Activated naive CD4-positive, alpha-beta T cell treated with anti-CD3 and anti-CD28 coated beads, Interleukin-2, amount 50 U/mL, for 72 hours (primary cell): ENCODE data around the gene EPS8L1. TPM values are rescaled to one million over a fixed set of nuclear protein-coding genes. Genes with fewer than 3 reads are reported as not detected.
"Not testable (repeated sequence)": the region's sequence is repeated elsewhere in the genome, so short reads cannot be mapped to it uniquely, and the experiment has no call there.

Experiments used
- ATAC-seq, 2 donors: fragments of 150-1000 bp; cut with Tn5 transposase; 2 replicates each; pipeline ENCODE4 v1.10.0; 2021; ENCODE audit warnings: mild to moderate bottlenecking in 2 of 2, moderate library complexity in 2 of 2
- DNase-seq, 2 donors: peaks; one replicate each; pipeline ENCODE4 v3.0.0; 2021 to 2022; ENCODE audit warnings: low spot score in 2 of 2
- H3K27ac Mint-ChIP-seq, 2 donors: one replicate each; pipeline ENCODE4 v1.8.0; 2022; ENCODE audit warnings: mild to moderate bottlenecking in 2 of 2, mixed read lengths in 2 of 2
- H3K36me3 Mint-ChIP-seq, 2 donors: one replicate each; pipeline ENCODE4 v1.8.0; 2022; ENCODE audit warnings: mixed read lengths in 2 of 2
- H3K9me3 Mint-ChIP-seq, 2 donors: one replicate each; pipeline ENCODE4 v1.8.0; 2022; ENCODE audit warnings: mixed read lengths in 2 of 2
- total RNA-seq, 2 donors: library from RNA; stranded (reverse); gene quantifications; one replicate each; pipeline ENCODE4 v1.2.3, GENCODE V29; 2022

The EPS8L1 gene
- total RNA-seq, 2 donors from 2014 or later = 1.2 to 2.6 TPM

- peaks cover 0 to 4% of the 10 kb centered on the region in 2 donors for H3K36me3 Mint-ChIP-seq
- no peaks in the 10 kb centered on the region for H3K9me3 Mint-ChIP-seq
- no peak for ATAC-seq
- H3K27ac Mint-ChIP-seq = no peak overlapping the region
- DNase-seq = no peak
Observed at GRCh38 chr19:55096061-55096701, 20.5 kb downstream of the EPS8L1 start.

- Mint-ChIP-seq H3K36me3 (peaks cover 0 to 7% of the 10 kb centered on the region in 2 donors), H3K27ac (peak overlapping the region in 1 of 2 donors; percentile 60), H3K9me3 (no peaks in the 10 kb centered on the region)
- DNase-seq = no peak
- no peak for ATAC-seq
Observed at GRCh38 chr19:55097864-55098715, 22.4 kb downstream of the EPS8L1 start.

DNA sequence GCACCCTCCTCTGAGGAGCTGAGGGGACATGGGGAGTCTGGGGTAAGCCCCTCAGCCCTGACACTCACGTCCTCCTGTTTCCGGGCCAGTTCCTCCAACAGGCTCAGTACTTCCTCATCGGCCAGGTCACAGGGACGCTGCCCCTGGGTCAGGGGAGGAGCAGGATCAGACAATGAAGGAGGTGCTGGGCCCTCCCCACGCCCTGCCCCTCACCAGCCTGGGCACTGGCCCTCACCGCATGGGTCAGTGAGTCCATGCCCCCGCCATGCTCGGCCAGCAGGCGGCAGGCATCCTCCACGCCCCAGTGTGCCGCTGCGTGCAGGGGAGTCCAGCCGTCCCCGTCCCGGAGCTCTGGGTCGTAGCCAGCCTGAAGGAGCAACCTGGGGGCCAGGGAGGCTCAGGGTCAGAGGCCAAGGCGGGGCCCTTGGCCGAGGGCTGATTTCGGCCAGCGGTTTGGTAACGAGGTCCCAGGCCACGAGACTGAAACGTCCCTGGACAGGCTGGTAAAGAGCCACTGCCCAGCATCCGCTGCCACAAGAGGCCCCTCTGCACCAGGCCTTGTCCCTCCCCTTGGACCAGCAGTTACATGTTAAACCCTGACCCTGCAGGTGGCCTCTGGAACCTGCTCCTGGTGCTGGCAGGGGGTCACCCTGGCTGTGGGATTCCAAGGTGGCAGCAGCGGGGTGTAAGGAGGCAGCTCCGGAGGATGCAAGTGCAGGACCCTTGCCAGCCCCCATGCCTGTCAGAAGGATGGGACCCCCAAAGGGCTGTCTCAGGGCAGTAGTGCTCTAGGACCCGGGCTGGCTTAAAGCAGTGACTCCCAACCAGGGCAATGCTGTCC is 23.3 kb downstream of the EPS8L1 start:
- Mint-ChIP-seq H3K36me3 (peaks cover 0 to 12% of the 10 kb centered on the region in 2 donors), H3K27ac (peak overlapping the region in 1 of 2 donors; percentile 60), H3K9me3 (no peaks in the 10 kb centered on the region)
- DNase-seq = no peak
- no peak for ATAC-seq

GRCh38 chr19:55099557-55100506 is 24.2 kb downstream of the EPS8L1 start:
- Mint-ChIP-seq H3K9me3 (no peaks in the 10 kb centered on the region), H3K36me3 (peaks cover 0 to 12% of the 10 kb centered on the region in 2 donors), H3K27ac (peak overlapping the region in 1 of 2 donors; percentile 69)
- DNase-seq = no peak
- ATAC-seq = no peak

GRCh38 chr19:55101261-55101660 is 25.6 kb downstream of the EPS8L1 start:
- DNase-seq (no peak), ATAC-seq (no peak)
- Mint-ChIP-seq H3K27ac (no peak overlapping the region), H3K36me3 (peaks cover 0 to 12% of the 10 kb centered on the region in 2 donors), H3K9me3 (no peaks in the 10 kb centered on the region)

- H3K9me3 Mint-ChIP-seq = no peaks in the 10 kb centered on the region
- peaks cover 0 to 19% of the 10 kb centered on the region in 2 donors for H3K36me3 Mint-ChIP-seq
- DNase-seq = no peak
- no peak for ATAC-seq
- H3K27ac Mint-ChIP-seq = no peak overlapping the region
Observed at GRCh38 chr19:55103190-55103589, 27.5 kb downstream of the EPS8L1 start.

DNA sequence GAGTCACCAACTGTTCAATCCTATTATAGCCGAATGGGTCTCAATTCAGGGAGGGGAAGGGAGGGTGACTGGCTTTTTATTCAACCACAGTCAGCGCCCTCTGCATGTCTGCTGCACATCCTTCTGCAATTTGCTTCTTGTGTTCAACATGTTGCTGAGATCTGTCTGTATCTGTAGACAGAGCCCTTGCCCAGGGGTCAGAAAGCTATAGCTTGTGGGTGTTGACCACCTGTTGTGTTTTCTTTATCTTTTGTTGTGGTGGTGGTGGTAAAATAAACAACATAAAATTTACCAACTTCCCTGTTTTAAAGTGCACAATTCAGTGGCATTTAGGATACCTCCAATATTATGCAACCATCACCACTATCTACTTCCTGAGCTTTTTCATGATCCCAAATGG is 29.6 kb downstream of the EPS8L1 start:
- Mint-ChIP-seq H3K9me3 (no peaks in the 10 kb centered on the region), H3K27ac (no peak overlapping the region), H3K36me3 (peaks cover 0 to 26% of the 10 kb centered on the region in 2 donors)
- no peak for ATAC-seq
- DNase-seq = no peak

- peaks cover 0 to 25% of the 10 kb centered on the region in 2 donors for H3K36me3 Mint-ChIP-seq
- H3K9me3 Mint-ChIP-seq = no peaks in the 10 kb centered on the region
- ATAC-seq = no peak
Observed at GRCh38 chr19:55106591-55106990, 30.9 kb downstream of the EPS8L1 start.

GRCh38 chr19:55107252-55107651 is 31.6 kb downstream of the EPS8L1 start:
- not testable (repeated sequence) for H3K27ac Mint-ChIP-seq, ATAC-seq, DNase-seq, H3K9me3 Mint-ChIP-seq
- peaks cover 0 to 25% of the 10 kb centered on the region in 2 donors for H3K36me3 Mint-ChIP-seq

More at GRCh38 chr19:55106591-55106990, 30.9 kb downstream of the EPS8L1 start:
- H3K27ac Mint-ChIP-seq = no peak overlapping the region
- DNase-seq = no peak

DNA sequence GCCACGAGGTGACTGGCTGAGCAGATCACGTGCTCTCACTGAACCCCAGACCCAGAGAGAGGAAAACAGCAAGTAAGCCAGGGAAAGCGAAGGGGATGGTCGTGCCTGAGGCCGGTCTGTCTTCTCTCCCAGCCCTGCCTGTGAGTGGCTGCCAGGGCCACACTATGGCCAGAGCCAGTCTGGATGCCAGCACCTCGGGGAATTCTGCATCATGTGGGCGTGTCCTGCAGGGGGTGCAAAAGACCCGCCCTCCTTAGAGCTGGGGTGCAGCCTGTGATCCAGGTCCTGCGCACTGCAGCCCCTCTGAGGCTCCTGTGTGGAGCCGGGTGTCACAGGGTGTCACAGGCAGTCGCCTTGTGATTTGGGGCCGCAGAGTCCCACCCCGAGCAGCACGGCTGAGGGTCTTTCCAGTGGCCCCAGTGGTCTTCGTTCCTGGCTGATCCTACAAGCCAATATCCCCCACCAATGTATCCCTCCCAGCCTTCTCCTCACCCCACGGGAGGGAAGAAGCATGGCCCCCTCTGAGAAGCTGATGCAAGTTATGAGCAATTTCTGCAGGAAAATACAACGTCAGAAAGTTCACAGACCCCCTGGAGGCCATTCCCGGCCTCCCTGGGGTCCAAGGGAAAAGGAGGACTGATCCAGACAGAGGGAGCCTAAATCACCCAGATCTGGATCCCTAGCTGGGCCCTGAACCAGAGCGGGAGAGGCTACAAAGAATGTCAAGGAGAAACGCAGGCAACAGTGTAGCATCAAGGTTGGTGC is 34.0 kb downstream of the EPS8L1 start:
- DNase-seq = no peak
- Mint-ChIP-seq H3K27ac (peak overlapping the region in 1 of 2 donors; percentile 29), H3K36me3 (peaks cover 0 to 17% of the 10 kb centered on the region in 2 donors), H3K9me3 (no peaks in the 10 kb centered on the region)
- no peak for ATAC-seq

DNA sequence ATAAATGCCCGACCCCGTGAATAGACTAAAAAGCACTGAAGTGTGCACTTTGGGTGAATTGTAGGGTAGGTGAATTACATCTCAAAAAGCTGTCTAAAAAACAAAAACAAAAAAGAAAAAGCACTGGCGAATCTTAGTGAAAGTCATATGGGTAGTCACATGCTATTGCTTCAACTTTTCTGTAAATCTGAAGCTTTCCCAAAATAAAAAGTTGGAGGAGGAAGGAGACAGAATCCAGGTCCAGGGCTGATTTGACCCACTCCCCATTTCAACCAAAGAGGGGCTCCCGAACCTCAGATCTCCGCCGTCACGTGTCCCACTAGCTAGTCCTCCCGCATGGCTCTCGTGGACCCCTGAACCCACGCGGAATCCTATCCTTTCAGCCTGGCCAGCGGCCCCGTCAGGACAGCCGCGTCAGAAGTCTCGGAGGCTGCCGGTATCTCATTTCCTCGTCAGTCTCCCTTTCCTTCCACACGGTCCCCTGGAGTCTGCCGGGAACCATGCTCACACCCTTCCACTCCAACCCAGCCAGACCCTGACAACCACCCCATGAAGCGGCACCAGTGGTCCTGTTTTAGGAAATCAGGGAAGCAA is 35.7 kb downstream of the EPS8L1 start:
- DNase-seq (no peak), ATAC-seq (no peak)
- H3K9me3 Mint-ChIP-seq = no peaks in the 10 kb centered on the region
- H3K27ac Mint-ChIP-seq = no peak overlapping the region
- H3K36me3 Mint-ChIP-seq = peaks cover 8 to 23% of the 10 kb centered on the region in 2 donors

GRCh38 chr19:55112246-55112776 is 36.6 kb downstream of the EPS8L1 start:
- ATAC-seq = no peak
- Mint-ChIP-seq H3K27ac (no peak overlapping the region), H3K9me3 (no peaks in the 10 kb centered on the region), H3K36me3 (peaks cover 15 to 24% of the 10 kb centered on the region in 2 donors)
- DNase-seq = no peak

DNA sequence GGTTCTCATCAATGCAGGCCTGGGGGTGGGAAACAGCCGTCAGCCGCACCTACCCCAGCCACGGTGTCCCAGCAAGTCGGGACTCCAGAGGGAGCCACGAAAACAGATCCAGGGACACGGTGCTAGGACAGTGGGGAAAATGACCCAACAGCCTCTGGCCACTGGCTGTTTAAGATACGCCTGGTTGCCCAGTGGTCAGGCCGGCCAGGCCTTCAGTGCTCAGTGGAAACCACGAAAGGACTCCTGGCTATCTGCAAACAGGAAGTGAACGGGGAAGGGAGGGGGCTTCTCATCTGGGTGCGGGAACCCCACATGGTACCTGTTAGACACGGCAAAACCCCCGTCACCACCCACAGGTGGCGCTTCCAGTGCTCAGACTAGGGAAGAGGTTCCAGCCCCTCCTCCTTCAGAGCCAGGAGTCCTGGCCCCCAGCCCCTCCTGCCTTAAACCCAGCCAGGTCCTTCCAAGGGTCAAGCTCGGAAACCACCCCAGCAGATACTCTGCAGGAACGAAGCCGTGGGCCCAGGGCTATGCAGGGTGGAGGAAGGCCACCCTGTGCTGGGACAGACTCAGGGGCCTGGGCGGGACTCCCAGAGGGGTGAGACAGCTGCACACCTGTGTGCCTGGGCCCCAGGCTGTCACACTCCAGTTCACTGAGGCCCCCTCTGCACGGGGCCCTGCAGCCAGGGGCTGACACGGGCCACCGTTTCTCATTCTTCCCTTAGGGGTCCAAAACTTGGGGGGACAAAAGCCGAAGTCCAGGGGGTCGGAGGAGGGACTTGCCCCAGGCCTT is 37.3 kb downstream of the EPS8L1 start:
- ATAC-seq (no peak), DNase-seq (no peak)
- peaks cover 21 to 29% of the 10 kb centered on the region in 2 donors for H3K36me3 Mint-ChIP-seq
- H3K27ac Mint-ChIP-seq = no peak overlapping the region
- H3K9me3 Mint-ChIP-seq = no peaks in the 10 kb centered on the region

DNA sequence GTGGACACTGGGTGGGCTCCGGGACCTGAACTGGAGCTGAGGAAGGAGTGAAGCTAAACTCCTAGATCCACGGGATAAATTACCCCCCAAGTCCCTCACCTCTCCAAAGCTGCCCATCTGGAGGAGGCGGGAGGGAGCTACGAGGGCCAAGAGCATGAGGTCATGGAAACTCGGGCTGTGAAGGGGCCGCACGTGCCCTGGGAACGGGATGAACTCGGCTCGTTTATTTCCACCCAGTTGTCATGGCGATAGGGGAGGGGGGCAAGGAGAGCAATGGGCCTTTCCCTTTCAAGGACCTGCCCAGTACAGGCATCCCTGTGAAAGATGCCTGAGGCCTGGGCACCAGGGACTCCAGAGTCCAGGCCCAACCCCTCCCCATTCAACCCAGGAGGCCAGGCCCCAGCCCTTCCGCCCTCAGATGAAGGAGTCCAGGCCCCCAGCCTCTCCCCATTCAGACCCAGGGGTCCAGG is 37.9 kb downstream of the EPS8L1 start:
- ATAC-seq (no peak), DNase-seq (no peak)
- no peaks in the 10 kb centered on the region for H3K9me3 Mint-ChIP-seq
- H3K27ac Mint-ChIP-seq = no peak overlapping the region
- peaks cover 25 to 30% of the 10 kb centered on the region in 2 donors for H3K36me3 Mint-ChIP-seq
